ENCODE measurements around the gene NFE2L1.

The NFE2L1 gene

GRCh38 chr17:48037838-48038323 lies 10.3 kb upstream of the NFE2L1 start:
- no peak for DNase-seq (ENCODE audit: low read depth)
- H3K4me3 ChIP-seq (ENCODE audit: low read depth, low read length): peak overlapping the region; percentile 20
- TF ChIP-seq, protein P1, sequence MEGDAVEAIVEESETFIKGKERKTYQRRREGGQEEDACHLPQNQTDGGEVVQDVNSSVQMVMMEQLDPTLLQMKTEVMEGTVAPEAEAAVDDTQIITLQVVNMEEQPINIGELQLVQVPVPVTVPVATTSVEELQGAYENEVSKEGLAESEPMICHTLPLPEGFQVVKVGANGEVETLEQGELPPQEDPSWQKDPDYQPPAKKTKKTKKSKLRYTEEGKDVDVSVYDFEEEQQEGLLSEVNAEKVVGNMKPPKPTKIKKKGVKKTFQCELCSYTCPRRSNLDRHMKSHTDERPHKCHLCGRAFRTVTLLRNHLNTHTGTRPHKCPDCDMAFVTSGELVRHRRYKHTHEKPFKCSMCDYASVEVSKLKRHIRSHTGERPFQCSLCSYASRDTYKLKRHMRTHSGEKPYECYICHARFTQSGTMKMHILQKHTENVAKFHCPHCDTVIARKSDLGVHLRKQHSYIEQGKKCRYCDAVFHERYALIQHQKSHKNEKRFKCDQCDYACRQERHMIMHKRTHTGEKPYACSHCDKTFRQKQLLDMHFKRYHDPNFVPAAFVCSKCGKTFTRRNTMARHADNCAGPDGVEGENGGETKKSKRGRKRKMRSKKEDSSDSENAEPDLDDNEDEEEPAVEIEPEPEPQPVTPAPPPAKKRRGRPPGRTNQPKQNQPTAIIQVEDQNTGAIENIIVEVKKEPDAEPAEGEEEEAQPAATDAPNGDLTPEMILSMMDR (IDR thresholded peaks at IDR 0.05; ENCODE audit: low read depth, low read length, missing control alignments): no peak
- in situ Hi-C loops (cut with HindIII; ENCODE audit: low sequenced_read_pairs): no loop called here

DNA sequence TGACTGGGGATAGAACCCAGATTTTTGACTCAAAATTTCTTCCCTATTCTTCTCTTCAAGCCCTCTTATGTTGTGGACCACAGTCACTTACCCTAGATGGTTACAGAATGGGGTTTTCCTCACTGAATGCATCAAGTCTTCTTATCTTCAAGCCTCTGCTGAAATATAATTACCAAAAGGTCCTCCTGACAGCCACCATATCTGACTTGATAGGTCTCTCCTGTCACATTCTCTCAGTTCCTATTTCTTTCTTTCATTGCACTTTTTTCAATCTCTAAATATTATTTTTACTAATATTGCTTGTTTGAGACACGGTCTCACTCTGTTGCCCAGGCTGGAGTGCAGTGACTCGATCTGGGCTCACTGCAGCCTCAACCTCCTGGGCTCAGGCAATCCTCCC lies 9.5 kb upstream of the NFE2L1 start:
- H3K4me3 ChIP-seq (ENCODE audit: low read depth, low read length): no peak overlapping the region
- TF ChIP-seq, protein P1 (IDR thresholded peaks at IDR 0.05; ENCODE audit: low read depth, low read length, missing control alignments): no peak
- no peak for DNase-seq (ENCODE audit: low read depth)
- in situ Hi-C loops (cut with HindIII; ENCODE audit: low sequenced_read_pairs): no loop called here

- TF ChIP-seq, protein P1 (IDR thresholded peaks at IDR 0.05; ENCODE audit: low read depth, low read length, missing control alignments): no peak
- in situ Hi-C loops (cut with HindIII; ENCODE audit: low sequenced_read_pairs): no loop called here
- DNase-seq (ENCODE audit: low read depth): no peak
- no peak overlapping the region for H3K4me3 ChIP-seq (ENCODE audit: low read depth, low read length)
These were observed 5.0 kb upstream of the NFE2L1 start for GRCh38 chr17:48043176-48043575.

DNA sequence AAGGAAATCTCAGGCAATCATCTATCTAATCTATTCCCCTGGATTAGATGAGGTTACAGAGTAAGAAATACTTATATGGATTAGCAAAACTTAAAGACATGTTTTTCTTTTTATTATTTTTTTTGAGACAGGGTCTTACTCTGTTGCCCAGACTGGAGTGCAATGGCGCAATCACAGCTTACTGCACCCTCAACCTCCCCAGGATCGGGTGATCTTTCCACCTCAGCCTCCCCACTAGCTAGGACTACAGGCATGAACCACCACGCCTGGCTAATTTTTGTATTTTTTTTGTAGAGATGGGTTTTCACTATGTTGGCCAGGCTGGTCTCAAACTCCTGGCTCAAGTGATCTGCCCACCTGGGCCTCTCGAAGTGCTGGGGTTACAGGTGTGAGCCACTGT lies 3.3 kb upstream of the NFE2L1 start:
- no peak for DNase-seq (ENCODE audit: low read depth)
- TF ChIP-seq, protein P1 (IDR thresholded peaks at IDR 0.05; ENCODE audit: low read depth, low read length, missing control alignments): no peak
- in situ Hi-C loops (cut with HindIII; ENCODE audit: low sequenced_read_pairs): no loop called here
- no peak overlapping the region for H3K4me3 ChIP-seq (ENCODE audit: low read depth, low read length)

DNA sequence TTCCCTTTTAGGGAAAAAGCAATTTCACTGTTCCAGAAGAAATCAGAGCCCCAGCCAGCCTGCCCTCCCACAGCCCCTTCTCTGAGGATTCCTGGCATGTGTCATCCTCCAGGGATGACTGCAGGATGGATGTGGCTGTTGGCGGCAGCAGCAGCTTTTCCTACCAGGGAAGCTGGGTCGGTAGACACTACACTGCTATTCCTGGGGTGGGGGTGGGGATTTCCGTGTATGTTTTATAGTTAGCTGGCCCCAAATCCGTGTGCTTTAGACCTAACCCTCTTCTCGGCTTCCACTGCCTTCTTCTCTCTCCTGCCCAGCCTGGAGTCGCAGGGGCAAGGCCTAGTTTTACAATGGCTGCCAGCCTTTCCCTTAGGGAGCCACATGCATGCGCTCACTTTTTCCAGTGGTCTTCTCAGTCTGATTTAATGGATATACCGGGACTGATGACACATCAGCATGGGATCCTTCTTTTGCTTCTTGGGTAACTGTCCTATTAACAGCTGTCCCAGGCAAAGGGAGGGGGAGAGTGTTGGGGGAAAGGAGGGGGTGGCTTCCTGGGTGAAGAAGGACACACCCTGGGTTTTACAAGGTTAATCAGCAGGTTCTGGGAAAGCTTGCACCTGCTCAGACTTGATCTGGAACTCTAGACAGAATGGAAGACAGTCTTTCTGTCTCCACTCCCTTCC lies 2.7 kb upstream of the NFE2L1 start:
- in situ Hi-C loops (cut with HindIII; ENCODE audit: low sequenced_read_pairs): no loop called here
- no peak for DNase-seq (ENCODE audit: low read depth)
- TF ChIP-seq, protein P1 (IDR thresholded peaks at IDR 0.05; ENCODE audit: low read depth, low read length, missing control alignments): no peak
- H3K4me3 ChIP-seq (ENCODE audit: low read depth, low read length): no peak overlapping the region

DNA sequence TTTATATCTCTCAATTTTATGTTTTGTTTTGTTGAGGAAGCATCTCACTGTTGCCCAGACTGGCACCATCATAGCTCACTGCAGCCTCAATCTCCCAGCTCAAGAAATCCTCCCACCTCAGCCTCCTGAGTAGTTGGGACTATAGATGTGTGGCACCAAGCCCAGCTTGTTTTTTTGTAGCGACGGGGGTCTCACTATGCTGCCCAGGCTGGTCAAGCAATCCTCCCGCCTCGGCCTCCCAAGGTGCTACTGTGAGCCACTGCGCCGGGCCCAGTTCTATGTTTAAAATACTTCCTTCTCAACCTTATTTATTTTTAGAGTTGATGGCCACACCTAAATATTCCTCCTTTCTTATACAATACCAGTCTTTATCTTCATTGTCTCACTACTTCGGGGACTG lies 1.9 kb upstream of the NFE2L1 start:
- in situ Hi-C loops (cut with HindIII; ENCODE audit: low sequenced_read_pairs): no loop called here
- TF ChIP-seq, protein P1 (IDR thresholded peaks at IDR 0.05; ENCODE audit: low read depth, low read length, missing control alignments): no peak

More for the DNA sequence above, 1.9 kb upstream of the NFE2L1 start:
- H3K4me3 ChIP-seq (ENCODE audit: low read depth, low read length): peak overlapping the region; percentile 74
- no peak for DNase-seq (ENCODE audit: low read depth)
